IMR-90 (cell line): Measurements from ENCODE around the gene SRGAP3. TPM values are rescaled to one million over a fixed set of nuclear protein-coding genes. Genes with fewer than 3 reads are reported as not detected.

Experiments used
- ATAC-seq: fragments of 200-7000 bp; cut with Tn5 transposase; 2 replicates; pipeline ENCODE4 v1.9.1; 2020; ENCODE audit warnings: low read depth, mild to moderate bottlenecking, moderate library complexity
- BruUV-seq: library from RNA; stranded (reverse); fragments of 400-500 nt; replicated peaks from 2 replicates; lab custom pipeline; 2021; lab: Mats Ljungman, UMichigan
- CTCF ChIA-PET: fragments of 300-600 bp; formaldehyde crosslinking; extraction: SDS; loops from one replicate; lab custom pipeline; 2021; ENCODE audit warnings: antibody characterized with exemption; lab: Yijun Ruan, JAX
- POLR2A ChIA-PET: fragments of 300-600 bp; sonication (Branson Sonifier 250); formaldehyde crosslinking; loops from one replicate; lab custom pipeline; 2022; ENCODE audit warnings: antibody characterized with exemption; ENCODE audit not compliant: unreplicated experiment; lab: Charles Lee
- DNase-seq: peaks from one replicate; pipeline ENCODE4 v3.0.0; 2013
- H2AFZ ChIP-seq: replicated peaks from 2 replicates; pipeline ENCODE3; 2013; ENCODE audit warnings: low read length, mild to moderate bottlenecking; ENCODE audit not compliant: poor library complexity
- H2AK5ac ChIP-seq: 2 replicates; pipeline ENCODE4 v1.6.1; 2013; ENCODE audit warnings: low read depth, low read length, inconsistent platforms
- H2AK9ac ChIP-seq: replicated peaks from 2 replicates; pipeline ENCODE3; 2013; ENCODE audit warnings: mild to moderate bottlenecking, low read depth, low read length, moderate library complexity; ENCODE audit not compliant: poor library complexity
- H2BK120ac ChIP-seq: 2 replicates; pipeline ENCODE4 v1.6.1; 2013; ENCODE audit warnings: low read depth, low read length, inconsistent platforms
- H2BK15ac ChIP-seq: 3 replicates; pipeline ENCODE4 v1.6.1; 2013; ENCODE audit warnings: low read depth, low read length, inconsistent platforms
- H2BK20ac ChIP-seq: 2 replicates; pipeline ENCODE4 v1.6.1; 2013; ENCODE audit warnings: low read depth, mild to moderate bottlenecking, inconsistent platforms, low read length, moderate library complexity
- H2BK5ac ChIP-seq: 2 replicates; pipeline ENCODE4 v1.6.1; 2013; ENCODE audit warnings: mild to moderate bottlenecking, low read depth, low read length, inconsistent platforms; ENCODE audit not compliant: poor library complexity, severe bottlenecking
- H3K14ac ChIP-seq: replicated peaks from 2 replicates; pipeline ENCODE4 v1.6.1; 2013; ENCODE audit warnings: low read depth, low read length, inconsistent platforms
- H3K18ac ChIP-seq: 2 replicates; pipeline ENCODE4 v1.6.1; 2013; ENCODE audit warnings: low read depth, low read length, control low read depth
- H3K23ac ChIP-seq: 2 replicates; pipeline ENCODE4 v1.6.1; 2013; ENCODE audit warnings: low read depth, low read length, inconsistent platforms
- H3K27ac ChIP-seq: 2 replicates; pipeline ENCODE4 v1.5.1; 2013; ENCODE audit warnings: mild to moderate bottlenecking, control low read depth, low read length; ENCODE audit not compliant: insufficient read depth
- H3K27me3 ChIP-seq: 2 replicates; pipeline ENCODE4 v1.6.1; 2013; ENCODE audit warnings: low read length; ENCODE audit not compliant: control insufficient read depth, insufficient read depth
- H3K36me3 ChIP-seq: 2 replicates; pipeline ENCODE4 v1.6.1; 2013; ENCODE audit warnings: low read length, mixed read lengths; ENCODE audit not compliant: control insufficient read depth, insufficient read depth
- H3K4ac ChIP-seq: 2 replicates; pipeline ENCODE4 v1.6.1; 2013; ENCODE audit warnings: low read depth, low read length, inconsistent platforms
- H3K4me1 ChIP-seq: 2 replicates; pipeline ENCODE4 v1.6.1; 2013; ENCODE audit warnings: low read length, mixed read lengths; ENCODE audit not compliant: control insufficient read depth, insufficient read depth
- H3K4me2 ChIP-seq: 2 replicates; pipeline ENCODE4 v1.6.1; 2013; ENCODE audit warnings: low read depth, mild to moderate bottlenecking, control low read depth, low read length, moderate library complexity
- H3K4me3 ChIP-seq: 2 replicates; pipeline ENCODE4 v1.5.1; 2013; ENCODE audit warnings: low read depth, mild to moderate bottlenecking, control low read depth, low read length, moderate library complexity; ENCODE audit not compliant: insufficient read depth
- H3K56ac ChIP-seq: 2 replicates; pipeline ENCODE4 v1.6.1; 2013; ENCODE audit warnings: low read length, inconsistent platforms; ENCODE audit not compliant: insufficient read depth; ENCODE audit errors: extremely low read depth
- H3K79me1 ChIP-seq, 2 experiments: 2 replicates each; pipeline ENCODE4 v1.6.1; 2013; ENCODE audit warnings: low read length in 2 of 2, inconsistent platforms in 1 of 2, low read depth in 1 of 2
- H3K9ac ChIP-seq: 2 replicates; pipeline ENCODE4 v1.6.1; 2013; ENCODE audit warnings: low read depth, low read length, control low read depth
- H3K9me1 ChIP-seq: 2 replicates; pipeline ENCODE4 v1.6.1; 2013; ENCODE audit warnings: low read length, inconsistent platforms; ENCODE audit not compliant: insufficient read depth
- H3K9me3 ChIP-seq: 2 replicates; pipeline ENCODE4 v1.6.1; 2013; ENCODE audit warnings: low read length; ENCODE audit not compliant: control insufficient read depth, insufficient read depth
- H4K20me1 ChIP-seq: 2 replicates; pipeline ENCODE4 v1.6.1; 2013; ENCODE audit warnings: low read length, inconsistent platforms; ENCODE audit not compliant: insufficient read depth
- H4K5ac ChIP-seq: 2 replicates; pipeline ENCODE4 v1.6.1; 2013; ENCODE audit warnings: mild to moderate bottlenecking, low read depth, low read length, control low read depth
- H4K8ac ChIP-seq, 2 experiments: 2 replicates each; pipeline ENCODE4 v1.6.1; 2013; ENCODE audit warnings: low read depth in 2 of 2, low read length in 2 of 2, control low read depth in 1 of 2, inconsistent platforms in 1 of 2
- H4K91ac ChIP-seq: 2 replicates; pipeline ENCODE4 v1.6.1; 2013; ENCODE audit warnings: low read depth, low read length, inconsistent platforms; ENCODE audit not compliant: insufficient read depth
- MAFK ChIP-seq: IDR thresholded peaks from 2 replicates; pipeline ENCODE4 v1.6.1; 2012; ENCODE audit warnings: low read depth, low read length, improper control_type of control experiment
- NFE2L2 ChIP-seq: fragments of 150-350 bp; IDR thresholded peaks from 2 replicates; pipeline ENCODE4 v1.6.1; 2016; ENCODE audit warnings: low read depth, mild to moderate bottlenecking, low read length
- RFX5 ChIP-seq: IDR thresholded peaks from 2 replicates; pipeline ENCODE4 v1.8.0; 2012; ENCODE audit warnings: low read depth, mild to moderate bottlenecking, low read length, moderate library complexity
- WGBS, 2 experiments: methylation state at CpG; one replicate each; pipeline versions ENCODE4 v1.1.5 to v1.1.7; 2013; ENCODE audit warnings: missing lambda C conversion rate in 2 of 2; ENCODE audit not compliant: insufficient read length in 1 of 2; ENCODE audit errors: extremely low coverage in 2 of 2; 5-methylcytosine and 5-hydroxymethylcytosine counted together
- dilution Hi-C: fragments of 300-500 bp; cut with HindIII; formaldehyde crosslinking; loops from one replicate; pipeline ENCODE4 v1.14.3; 2018; ENCODE audit warnings: low sequenced_read_pairs; ENCODE audit not compliant: unreplicated experiment
- in situ Hi-C: fragments of 300-500 bp; cut with MboI; formaldehyde crosslinking; loops from 3 replicates; pipeline ENCODE4 v1.14.3; 2019; ENCODE audit warnings: low sequenced_read_pairs, inconsistent platforms, mixed read lengths
- intact Hi-C: fragments of 100-400 bp; cut with micrococcal nuclease; formaldehyde crosslinking; loops from 2 replicates; pipeline ENCODE4 v1.10.0; 2022
- polyA plus RNA-seq, 3 experiments: library from polyadenylated mRNA; depleted of rRNA; stranded (reverse); fragments of >200 nt; gene quantifications; 2 replicates each; pipeline ENCODE4 v1.2.3, GENCODE V29; 2012; ENCODE audit warnings: low replicate concordance in 1 of 3
- total RNA-seq: library from RNA; depleted of rRNA; stranded (reverse); fragments of >200 nt; gene quantifications from 2 replicates; pipeline ENCODE4 v1.2.3, GENCODE V29; 2012

SRGAP3 gene
- total and polyA plus RNA-seq, 2 of the 4 experiments (the other 2 are of a cell fraction) = 0.68 to 1.4 TPM

DNA sequence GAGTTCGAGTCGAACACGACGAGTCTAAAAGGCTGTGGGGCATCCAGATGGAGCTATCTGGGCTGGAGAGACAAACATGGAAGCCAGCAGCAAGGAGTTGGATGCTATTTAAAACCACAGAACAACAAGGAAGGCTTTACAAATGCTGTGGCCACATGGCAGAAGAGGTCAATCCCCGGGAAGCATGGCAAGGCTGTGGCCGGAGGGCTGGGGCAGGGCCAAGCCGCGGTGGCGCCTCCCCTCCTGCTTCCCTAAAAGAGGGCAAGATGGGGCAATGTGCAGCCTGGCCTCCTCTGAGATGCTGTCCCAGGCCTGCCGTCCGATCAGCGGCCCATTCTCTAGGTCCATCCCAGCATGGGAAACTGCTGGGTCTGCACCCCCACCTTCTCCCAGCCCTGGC lies 139.1 kb downstream of the SRGAP3 start:
- BruUV-seq = no TSS peak
- Histone ChIP-seq H2BK20ac (no peak overlapping the region), H4K8ac (no peak overlapping the region), H2BK120ac (no peak overlapping the region), H3K36me3 (no peaks in the 10 kb centered on the region), H3K4me3 (no peak overlapping the region), H3K4me1 (no peaks in the 10 kb centered on the region), H2AK9ac (no peak overlapping the region), H3K18ac (no peak overlapping the region), H4K91ac (no peak overlapping the region), H2BK5ac (no peak overlapping the region), H3K27me3 (peaks cover 2% of the 10 kb centered on the region), H3K4me2 (no peak overlapping the region), H2BK15ac (no peak overlapping the region), H3K9me3 (no peaks in the 10 kb centered on the region), H4K5ac (no peak overlapping the region), H3K14ac (no peak overlapping the region), H3K27ac (no peak overlapping the region), H3K56ac (no peak overlapping the region), H3K4ac (no peak overlapping the region), H2AK5ac (no peak overlapping the region), H3K23ac (no peak overlapping the region), H4K20me1 (no peaks in the 10 kb centered on the region), H3K9ac (no peak overlapping the region), H3K9me1 (no peaks in the 10 kb centered on the region), H3K79me1 (no peaks in the 10 kb centered on the region), H2AFZ (no peak overlapping the region)
- no peak for DNase-seq
- CTCF ChIA-PET = no interaction called here
- 88% methylated on average over 5 of the region's 12 CpGs; no CpG with 5 or more reads in 1 of the 2 experiments for WGBS, 2 experiments
- POLR2A ChIA-PET = no interaction called here
- intact Hi-C loops (no loop called here), dilution Hi-C loops (no loop called here), in situ Hi-C loops (no loop called here)
- ATAC-seq = no peak
- TF ChIP-seq MAFK (no peak), RFX5 (no peak), NFE2L2 (no peak)
